Sigmoid colon (tissue), 4 donors: Measurements from ENCODE around the gene RSPRY1.

ENCODE experiments used
- CTCF ChIP-seq, 4 experiments: fragments of 450-650 bp in 3 of 4; fragments of 200-600 bp in 1 of 4; IDR thresholded peaks; one replicate each; pipeline ENCODE4 v1.5.1; 2016 to 2019; ENCODE audit warnings: antibody characterized with exemption in 4 of 4, mild to moderate bottlenecking in 3 of 4, moderate library complexity in 2 of 4
- EP300 ChIP-seq, 4 donors: sonication (generic); formaldehyde crosslinking; IDR thresholded peaks; one replicate each; pipeline ENCODE4 v1.6.1; 2017; ENCODE audit warnings: antibody characterized with exemption in 4 of 4
- POLR2A ChIP-seq, 2 donors: fragments of 450-650 bp; IDR thresholded peaks; one replicate each; pipeline ENCODE4 v1.6.1; 2016; ENCODE audit warnings: antibody characterized with exemption in 2 of 2, mild to moderate bottlenecking in 2 of 2, moderate library complexity in 2 of 2
- POLR2AphosphoS5 ChIP-seq, 4 donors: sonication (generic); formaldehyde crosslinking; IDR thresholded peaks; one replicate each; pipeline ENCODE4 v1.6.1; 2017; ENCODE audit warnings: antibody characterized with exemption in 4 of 4

- TF ChIP-seq POLR2A (IDR thresholded peaks at IDR 0.05): no peak
- TF ChIP-seq CTCF (IDR thresholded peaks at IDR 0.05): no peak
- TF ChIP-seq POLR2AphosphoS5 (IDR thresholded peaks at IDR 0.05): no peak
- TF ChIP-seq EP300 (IDR thresholded peaks at IDR 0.05): no peak
Observed at GRCh38 chr16:57252148-57252721, 66.1 kb downstream of the RSPRY1 start.
